Endothelial cell (in vitro differentiated cells): Measurements from ENCODE around the gene ALKBH8. TPM values are rescaled to one million over a fixed set of nuclear protein-coding genes. Genes with fewer than 3 reads are reported as not detected.

ENCODE experiments used
- DNase-seq: peaks from one replicate; pipeline ENCODE4 v3.0.0; 2021; ENCODE audit warnings: low spot score
- H3K27ac Mint-ChIP-seq: one replicate; pipeline ENCODE4 v1.8.0; 2021; ENCODE audit warnings: mixed read lengths, inconsistent platforms; ENCODE audit not compliant: unreplicated experiment
- H3K27me3 Mint-ChIP-seq: one replicate; pipeline ENCODE4 v1.8.0; 2021; ENCODE audit warnings: mild to moderate bottlenecking, moderate library complexity, mixed read lengths, inconsistent platforms; ENCODE audit not compliant: unreplicated experiment
- H3K36me3 Mint-ChIP-seq: one replicate; pipeline ENCODE4 v1.8.0; 2021; ENCODE audit warnings: mild to moderate bottlenecking, low read depth, mixed read lengths, inconsistent platforms; ENCODE audit not compliant: unreplicated experiment
- H3K4me1 Mint-ChIP-seq: one replicate; pipeline ENCODE4 v1.8.0; 2021; ENCODE audit warnings: mild to moderate bottlenecking, mixed read lengths, inconsistent platforms; ENCODE audit not compliant: unreplicated experiment
- H3K4me3 Mint-ChIP-seq: one replicate; pipeline ENCODE4 v1.8.0; 2021; ENCODE audit warnings: mild to moderate bottlenecking, mixed read lengths, inconsistent platforms; ENCODE audit not compliant: unreplicated experiment
- H3K9me3 Mint-ChIP-seq: one replicate; pipeline ENCODE4 v1.8.0; 2021; ENCODE audit warnings: mixed read lengths, inconsistent platforms; ENCODE audit not compliant: unreplicated experiment
- total RNA-seq: library from RNA; stranded (reverse); fragmentation: NEBNext Ultra II Directional; extraction: Animal tissue kit (Norgen Biotek cat#: 25700); gene quantifications from one replicate; pipeline ENCODE4 v1.2.1, GENCODE V29; 2021; ENCODE audit not compliant: unreplicated experiment
- TF ChIP-seq, protein P1 (sequence below): fragments of 200-600 bp; sonication (generic); IDR thresholded peaks from one replicate; pipeline ENCODE4 v1.5.0; 2021; ENCODE audit warnings: antibody characterized with exemption; ENCODE audit not compliant: unreplicated experiment

ALKBH8 gene
- total RNA-seq, 1 donor from 2014 or later, result 8.4 TPM

GRCh38 chr11:107478922-107479321, 86.6 kb downstream of the ALKBH8 start:
- Mint-ChIP-seq H3K27ac (no peak overlapping the region), H3K4me1 (peaks cover 19% of the 10 kb centered on the region), H3K4me3 (no peak overlapping the region), H3K27me3 (no peaks in the 10 kb centered on the region), H3K36me3 (no peaks in the 10 kb centered on the region), H3K9me3 (no peaks in the 10 kb centered on the region)
- TF ChIP-seq, protein P1, sequence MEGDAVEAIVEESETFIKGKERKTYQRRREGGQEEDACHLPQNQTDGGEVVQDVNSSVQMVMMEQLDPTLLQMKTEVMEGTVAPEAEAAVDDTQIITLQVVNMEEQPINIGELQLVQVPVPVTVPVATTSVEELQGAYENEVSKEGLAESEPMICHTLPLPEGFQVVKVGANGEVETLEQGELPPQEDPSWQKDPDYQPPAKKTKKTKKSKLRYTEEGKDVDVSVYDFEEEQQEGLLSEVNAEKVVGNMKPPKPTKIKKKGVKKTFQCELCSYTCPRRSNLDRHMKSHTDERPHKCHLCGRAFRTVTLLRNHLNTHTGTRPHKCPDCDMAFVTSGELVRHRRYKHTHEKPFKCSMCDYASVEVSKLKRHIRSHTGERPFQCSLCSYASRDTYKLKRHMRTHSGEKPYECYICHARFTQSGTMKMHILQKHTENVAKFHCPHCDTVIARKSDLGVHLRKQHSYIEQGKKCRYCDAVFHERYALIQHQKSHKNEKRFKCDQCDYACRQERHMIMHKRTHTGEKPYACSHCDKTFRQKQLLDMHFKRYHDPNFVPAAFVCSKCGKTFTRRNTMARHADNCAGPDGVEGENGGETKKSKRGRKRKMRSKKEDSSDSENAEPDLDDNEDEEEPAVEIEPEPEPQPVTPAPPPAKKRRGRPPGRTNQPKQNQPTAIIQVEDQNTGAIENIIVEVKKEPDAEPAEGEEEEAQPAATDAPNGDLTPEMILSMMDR, result no peak
- no peak for DNase-seq

GRCh38 chr11:107477820-107478219, 87.7 kb downstream of the ALKBH8 start:
- Mint-ChIP-seq H3K4me1 (peaks cover 17% of the 10 kb centered on the region), H3K27ac (no peak overlapping the region), H3K4me3 (no peak overlapping the region), H3K27me3 (no peaks in the 10 kb centered on the region), H3K9me3 (no peaks in the 10 kb centered on the region), H3K36me3 (no peaks in the 10 kb centered on the region)
- TF ChIP-seq, protein P1, result no peak
- DNase-seq, result no peak

DNA sequence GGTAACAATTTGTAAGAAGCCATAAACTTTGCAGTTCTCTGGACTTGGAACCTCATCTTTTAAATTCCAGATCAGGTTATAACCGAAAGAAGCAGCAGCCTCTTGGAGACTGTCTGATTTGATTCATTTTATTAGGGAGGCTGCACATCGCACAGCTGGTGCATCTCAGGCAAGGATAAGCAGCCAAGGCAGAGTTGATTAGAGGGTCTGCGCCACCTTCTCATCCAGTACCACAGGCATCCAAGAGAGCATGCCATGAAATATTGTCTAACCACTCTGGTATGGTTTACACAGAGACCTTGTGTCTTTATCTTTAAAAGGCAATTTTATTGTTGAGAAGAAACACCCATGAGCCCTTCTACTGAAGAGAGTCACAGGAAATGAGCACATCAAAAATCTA, 91.7 kb downstream of the ALKBH8 start:
- DNase-seq, result no peak
- Mint-ChIP-seq H3K4me1 (peaks cover 17% of the 10 kb centered on the region), H3K4me3 (no peak overlapping the region), H3K27ac (no peak overlapping the region), H3K9me3 (no peaks in the 10 kb centered on the region), H3K27me3 (no peaks in the 10 kb centered on the region), H3K36me3 (no peaks in the 10 kb centered on the region)
- TF ChIP-seq, protein P1, result no peak

DNA sequence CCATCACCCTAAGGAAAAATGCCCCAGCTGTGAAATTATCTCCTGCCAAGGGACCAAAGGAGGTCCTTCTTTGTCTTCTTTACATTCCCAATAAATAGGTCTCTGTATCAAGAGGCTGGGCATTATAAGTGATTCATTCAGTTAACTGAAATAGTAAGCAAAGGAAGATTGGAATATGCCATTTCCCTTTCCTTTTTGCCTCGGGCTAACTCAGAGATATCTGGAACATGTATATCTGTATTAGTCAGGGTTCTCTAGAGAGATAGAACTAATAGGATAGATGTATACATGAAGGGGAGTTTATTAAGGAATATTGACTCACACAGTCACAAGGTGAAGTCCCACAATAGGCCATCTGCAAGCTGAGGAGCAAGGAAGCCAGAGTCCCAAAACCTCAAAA, 92.6 kb downstream of the ALKBH8 start:
- TF ChIP-seq, protein P1, result no peak
- Mint-ChIP-seq H3K9me3 (no peaks in the 10 kb centered on the region), H3K36me3 (no peaks in the 10 kb centered on the region), H3K4me3 (no peak overlapping the region), H3K4me1 (peaks cover 17% of the 10 kb centered on the region), H3K27ac (no peak overlapping the region), H3K27me3 (no peaks in the 10 kb centered on the region)
- no peak for DNase-seq

DNA sequence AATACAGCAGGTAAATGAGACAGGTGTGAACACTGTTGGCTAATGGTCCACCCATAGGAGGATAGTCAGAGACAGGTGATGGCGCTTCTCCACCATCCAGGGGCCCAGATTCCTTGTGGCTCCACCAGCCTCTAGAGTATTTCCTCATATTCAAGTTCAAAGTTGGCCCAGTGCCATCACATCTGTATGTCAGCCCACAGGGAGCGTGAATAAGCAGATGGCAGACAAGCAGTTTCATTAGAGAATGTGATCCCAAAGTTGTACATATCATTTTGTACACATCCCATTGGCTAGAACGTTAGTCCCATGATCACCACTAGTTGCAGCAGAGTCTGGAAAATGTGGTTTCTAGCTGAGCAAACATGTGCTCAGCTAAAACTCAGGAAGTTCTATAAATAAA, 96.9 kb downstream of the ALKBH8 start:
- H3K36me3 Mint-ChIP-seq, result no peaks in the 10 kb centered on the region
- H3K27me3 Mint-ChIP-seq, result peaks cover 2% of the 10 kb centered on the region
- no peak for DNase-seq
- H3K4me1 Mint-ChIP-seq, result no peaks in the 10 kb centered on the region
- H3K9me3 Mint-ChIP-seq, result no peaks in the 10 kb centered on the region
- no peak overlapping the region for H3K4me3 Mint-ChIP-seq
- no peak overlapping the region for H3K27ac Mint-ChIP-seq
- TF ChIP-seq, protein P1, result no peak
